GM13976 (cell line): ENCODE measurements around the gene PRKCA.
"Not testable (repeated sequence)": the region's sequence is repeated elsewhere in the genome, so short reads cannot be mapped to it uniquely, and the experiment has no call there.

Source experiments
- DNase-seq: peaks from one replicate; pipeline ENCODE4 v3.0.0; 2012; ENCODE audit warnings: low spot score
- in situ Hi-C: fragments of 300-500 bp; cut with MboI; formaldehyde crosslinking; loops from one replicate; pipeline ENCODE4 v1.12.0; 2022; ENCODE audit warnings: low sequenced_read_pairs, mixed read lengths, inconsistent platforms; ENCODE audit not compliant: unreplicated experiment
- TF ChIP-seq, protein P1 (sequence below): IDR thresholded peaks from 2 replicates; pipeline ENCODE4 v1.5.1; 2012; ENCODE audit warnings: borderline replicate concordance, mild to moderate bottlenecking; ENCODE audit not compliant: insufficient read depth; ENCODE audit errors: extremely low read depth, missing control alignments, control extremely low read depth

The PRKCA gene

DNA sequence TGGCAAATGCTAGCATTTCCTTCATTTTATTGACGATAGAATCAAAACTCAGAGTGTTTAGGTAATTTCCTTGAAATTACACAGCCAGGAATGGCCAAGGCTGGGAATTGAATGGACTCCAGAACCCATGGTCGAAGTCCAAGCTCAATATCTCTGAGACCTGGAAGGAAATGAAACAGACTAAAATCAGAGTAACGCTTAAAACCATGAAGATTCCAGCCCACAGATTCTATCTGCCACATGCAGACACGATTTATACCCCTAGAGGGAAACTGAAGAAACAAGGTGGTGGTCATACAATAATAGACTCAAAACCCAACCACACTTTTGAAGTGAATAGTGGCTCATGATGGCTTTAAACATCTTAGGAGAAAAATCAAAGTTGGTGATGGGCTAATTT, 95.6 kb downstream of the PRKCA start:
- TF ChIP-seq, protein P1, sequence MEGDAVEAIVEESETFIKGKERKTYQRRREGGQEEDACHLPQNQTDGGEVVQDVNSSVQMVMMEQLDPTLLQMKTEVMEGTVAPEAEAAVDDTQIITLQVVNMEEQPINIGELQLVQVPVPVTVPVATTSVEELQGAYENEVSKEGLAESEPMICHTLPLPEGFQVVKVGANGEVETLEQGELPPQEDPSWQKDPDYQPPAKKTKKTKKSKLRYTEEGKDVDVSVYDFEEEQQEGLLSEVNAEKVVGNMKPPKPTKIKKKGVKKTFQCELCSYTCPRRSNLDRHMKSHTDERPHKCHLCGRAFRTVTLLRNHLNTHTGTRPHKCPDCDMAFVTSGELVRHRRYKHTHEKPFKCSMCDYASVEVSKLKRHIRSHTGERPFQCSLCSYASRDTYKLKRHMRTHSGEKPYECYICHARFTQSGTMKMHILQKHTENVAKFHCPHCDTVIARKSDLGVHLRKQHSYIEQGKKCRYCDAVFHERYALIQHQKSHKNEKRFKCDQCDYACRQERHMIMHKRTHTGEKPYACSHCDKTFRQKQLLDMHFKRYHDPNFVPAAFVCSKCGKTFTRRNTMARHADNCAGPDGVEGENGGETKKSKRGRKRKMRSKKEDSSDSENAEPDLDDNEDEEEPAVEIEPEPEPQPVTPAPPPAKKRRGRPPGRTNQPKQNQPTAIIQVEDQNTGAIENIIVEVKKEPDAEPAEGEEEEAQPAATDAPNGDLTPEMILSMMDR = no peak
- no peak for DNase-seq
- in situ Hi-C loops = no loop called here

DNA sequence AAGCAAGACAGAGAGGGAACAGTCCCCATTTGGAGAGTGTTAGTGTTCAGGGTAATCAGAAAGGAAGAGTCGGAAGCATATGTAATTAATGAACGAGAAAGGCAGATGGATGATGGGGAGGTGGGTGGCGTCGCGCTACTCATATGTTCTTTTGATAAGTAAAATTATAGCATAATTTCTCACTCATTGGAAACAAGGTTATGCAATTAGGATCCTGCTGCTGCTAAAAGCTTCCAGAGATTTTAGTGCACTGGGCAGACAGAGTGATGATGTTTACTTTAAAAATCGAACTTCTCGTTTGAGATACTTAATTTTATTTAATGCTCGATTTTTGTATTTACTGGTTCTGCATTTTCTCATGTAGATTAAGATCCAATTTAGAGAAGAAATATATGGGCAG, 96.2 kb downstream of the PRKCA start:
- in situ Hi-C loops = no loop called here
- TF ChIP-seq, protein P1 = no peak
- no peak for DNase-seq

DNA sequence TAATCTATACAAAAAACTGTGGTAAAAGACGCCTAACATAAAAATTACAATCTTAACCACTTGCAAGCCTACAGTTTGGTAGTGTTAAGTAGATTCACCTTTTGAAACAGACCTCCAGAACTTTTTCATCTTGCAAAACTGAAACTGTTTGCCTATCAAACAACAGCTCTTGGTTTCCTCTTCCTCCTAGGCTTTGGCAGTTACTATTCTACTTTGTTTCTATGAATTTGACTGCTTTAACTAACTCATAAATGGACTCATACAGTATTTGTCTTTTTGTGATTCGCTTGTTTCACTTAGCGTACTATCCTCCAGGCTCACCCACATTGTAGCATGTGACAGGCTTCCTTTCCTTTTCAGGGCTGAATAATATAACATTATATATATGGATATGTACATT, 97.0 kb downstream of the PRKCA start:
- TF ChIP-seq, protein P1 = no peak

DNA sequence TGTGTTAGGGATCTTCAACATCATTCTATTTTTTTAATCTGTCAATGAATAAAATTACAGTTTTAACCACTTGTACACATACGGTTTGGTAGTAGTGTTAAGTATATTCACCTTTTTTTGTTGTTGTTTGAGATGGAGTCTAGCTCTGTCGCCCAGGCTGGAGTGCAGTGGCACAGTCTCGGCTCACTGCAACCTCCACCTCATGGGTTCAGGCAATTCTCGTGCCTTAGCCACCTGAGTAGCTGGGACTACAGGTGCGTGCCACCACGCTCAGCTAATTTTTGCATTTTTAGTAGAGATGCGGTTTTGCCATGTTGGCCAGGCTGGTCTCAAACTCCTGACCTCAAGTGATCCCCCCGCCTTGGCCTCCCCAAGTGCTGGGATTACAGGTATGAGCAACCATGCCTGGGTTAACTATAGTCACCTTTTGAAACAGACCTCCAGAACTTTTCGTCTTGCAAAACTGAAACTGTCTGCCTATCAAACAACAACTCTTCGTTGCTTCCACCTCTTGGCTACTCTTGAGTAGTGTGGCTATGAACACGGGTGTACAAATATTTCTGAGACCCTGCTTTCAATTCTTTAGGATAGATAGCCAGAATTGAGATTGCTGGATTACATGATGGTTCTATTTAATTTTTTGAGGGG, 97.8 kb downstream of the PRKCA start:
- DNase-seq, in situ Hi-C loops: not testable (repeated sequence)

More for the DNA sequence above, 97.0 kb downstream of the PRKCA start:
- in situ Hi-C loops = no loop called here
- DNase-seq = no peak

DNA sequence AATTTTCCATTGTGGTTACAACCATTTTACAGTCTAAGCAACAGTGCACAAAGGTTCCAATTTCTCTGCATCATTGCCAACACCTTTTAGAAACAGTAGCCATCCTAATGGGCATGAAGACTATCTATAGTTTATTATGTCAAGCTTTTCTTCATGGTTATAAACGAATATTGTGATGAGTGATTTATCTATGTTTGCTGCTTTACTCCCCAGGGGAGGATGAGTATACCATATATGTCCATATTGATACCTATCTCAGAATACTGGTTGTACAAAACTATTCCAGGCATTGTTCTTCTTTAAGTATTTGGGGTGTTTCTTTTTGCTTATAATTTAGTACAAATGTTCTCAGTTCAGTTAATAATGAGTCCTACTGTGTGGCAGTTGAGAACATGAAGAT, 98.3 kb downstream of the PRKCA start:
- TF ChIP-seq, protein P1 = no peak
- in situ Hi-C loops = no loop called here
- no peak for DNase-seq

DNA sequence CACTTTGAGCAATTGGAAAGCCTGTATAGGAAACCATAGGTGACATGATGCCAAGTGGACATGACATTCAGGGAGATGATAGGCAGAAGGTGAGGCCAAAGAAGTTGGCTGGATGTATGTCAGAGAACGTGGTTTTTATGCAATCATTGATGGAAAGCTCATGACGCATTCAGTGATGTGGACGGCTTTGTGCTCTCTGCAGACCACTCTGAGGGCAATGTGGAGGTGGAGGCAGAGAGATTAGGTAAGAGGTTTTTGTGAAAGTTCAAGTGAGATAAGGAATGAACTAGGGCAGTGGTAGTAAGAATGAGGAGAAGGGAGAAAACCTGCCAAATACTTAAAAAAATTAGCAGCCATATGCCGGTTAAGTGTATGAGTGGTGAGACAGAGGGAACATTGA, 99.0 kb downstream of the PRKCA start:
- TF ChIP-seq, protein P1 = no peak
- in situ Hi-C loops = no loop called here
- no peak for DNase-seq

DNA sequence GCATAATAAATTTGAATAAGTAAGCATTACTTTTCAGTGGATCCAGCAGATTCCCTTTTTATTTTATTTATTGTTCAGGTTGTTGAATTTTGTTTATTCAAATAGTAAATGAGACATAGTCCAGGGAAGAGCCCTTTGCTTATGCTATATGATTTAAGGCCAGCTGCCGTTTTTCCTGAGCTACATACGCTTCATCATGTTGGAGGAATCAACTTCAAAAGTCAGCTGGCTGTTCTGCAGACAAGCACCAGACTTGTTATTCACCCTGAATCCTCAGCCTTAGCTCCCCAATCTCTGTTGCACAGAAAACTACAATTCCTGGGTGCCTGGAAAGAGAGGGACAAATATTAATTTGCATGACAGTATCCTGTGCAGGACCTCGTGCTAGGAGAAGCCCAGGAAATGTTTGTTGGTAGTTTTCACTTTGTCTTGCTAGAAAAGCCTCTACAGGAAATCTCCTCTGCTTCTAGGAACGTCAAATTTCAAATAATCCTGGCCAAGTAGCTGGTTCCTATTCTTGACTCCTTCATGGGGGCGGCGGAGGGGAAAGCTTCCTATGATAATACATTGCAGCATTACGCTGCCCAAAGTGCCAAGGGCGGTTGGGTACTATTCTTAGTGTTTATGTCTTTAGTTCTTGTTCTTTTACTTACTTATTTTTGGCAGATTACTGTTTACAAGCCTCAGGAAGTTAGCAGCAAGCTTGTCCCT, 101.6 kb downstream of the PRKCA start:
- in situ Hi-C loops = no loop called here
- TF ChIP-seq, protein P1 = no peak
- DNase-seq = no peak
